Osteocyte (in vitro differentiated cells): ENCODE measurements around the gene OPN3. TPM values are rescaled to one million over a fixed set of nuclear protein-coding genes. Genes with fewer than 3 reads are reported as not detected.
A peak's percentile ranks its signal among the peaks of the same experiment; 100 is the strongest.

Experiments
- DNase-seq: peaks from one replicate; pipeline ENCODE4 v3.0.0; 2021; ENCODE audit warnings: mixed read lengths; ENCODE audit not compliant: unreplicated experiment; ENCODE audit errors: extremely low spot score
- H3K27ac Mint-ChIP-seq: one replicate; pipeline ENCODE4 v1.8.0; 2021; ENCODE audit warnings: mild to moderate bottlenecking, mixed read lengths; ENCODE audit not compliant: unreplicated experiment
- H3K27me3 Mint-ChIP-seq: one replicate; pipeline ENCODE4 v1.8.0; 2021; ENCODE audit warnings: mixed read lengths; ENCODE audit not compliant: unreplicated experiment
- H3K36me3 Mint-ChIP-seq: one replicate; pipeline ENCODE4 v1.8.0; 2021; ENCODE audit warnings: mixed read lengths; ENCODE audit not compliant: unreplicated experiment
- H3K4me1 Mint-ChIP-seq: one replicate; pipeline ENCODE4 v1.8.0; 2021; ENCODE audit warnings: mixed read lengths; ENCODE audit not compliant: unreplicated experiment
- H3K4me3 Mint-ChIP-seq: one replicate; pipeline ENCODE4 v1.8.0; 2021; ENCODE audit warnings: mild to moderate bottlenecking, moderate library complexity, mixed read lengths; ENCODE audit not compliant: unreplicated experiment
- H3K9me3 Mint-ChIP-seq: one replicate; pipeline ENCODE4 v1.8.0; 2021; ENCODE audit warnings: mixed read lengths; ENCODE audit not compliant: unreplicated experiment
- CTCF ChIP-seq: fragments of 200-600 bp; sonication (generic); IDR thresholded peaks from 2 replicates; pipeline ENCODE4 v1.5.0; 2021; ENCODE audit warnings: antibody characterized with exemption, mild to moderate bottlenecking, moderate library complexity
- total RNA-seq: library from RNA; stranded (reverse); gene quantifications from 2 replicates; pipeline ENCODE4 v1.2.1, GENCODE V29; 2021

OPN3 gene
- total RNA-seq, 1 donor from 2014 or later: 15.8 TPM

- Mint-ChIP-seq H3K36me3 (no peaks in the 10 kb centered on the region), H3K9me3 (no peaks in the 10 kb centered on the region), H3K4me1 (peaks cover 38% of the 10 kb centered on the region), H3K4me3 (no peak overlapping the region), H3K27me3 (no peaks in the 10 kb centered on the region), H3K27ac (peak overlapping the region; percentile 83)
- no peak for DNase-seq
- TF ChIP-seq CTCF: no peak
Measured at GRCh38 chr1:241641773-241642592, 1.8 kb upstream of the OPN3 start.

- peaks cover 44% of the 10 kb centered on the region for H3K4me1 Mint-ChIP-seq
- no peak for TF ChIP-seq CTCF
- peak overlapping the region; percentile 83 for H3K27ac Mint-ChIP-seq
Measured at GRCh38 chr1:241640867-241641622, 876 bp upstream of the OPN3 start.

GRCh38 chr1:241639623-241640148 lies 483 bp downstream of the OPN3 start:
- TF ChIP-seq CTCF: no peak
- H3K4me1 Mint-ChIP-seq: peaks cover 44% of the 10 kb centered on the region
- DNase-seq: no peak
- peaks cover 10% of the 10 kb centered on the region for H3K36me3 Mint-ChIP-seq
- H3K27ac Mint-ChIP-seq: peak overlapping the region; percentile 68
- H3K27me3 Mint-ChIP-seq: no peaks in the 10 kb centered on the region
- peak overlapping the region; percentile 85 for H3K4me3 Mint-ChIP-seq
- no peaks in the 10 kb centered on the region for H3K9me3 Mint-ChIP-seq

More at GRCh38 chr1:241640867-241641622, 876 bp upstream of the OPN3 start:
- DNase-seq: no peak
- Mint-ChIP-seq H3K4me3 (peak overlapping the region; percentile 69), H3K9me3 (no peaks in the 10 kb centered on the region), H3K36me3 (no peaks in the 10 kb centered on the region), H3K27me3 (no peaks in the 10 kb centered on the region)

- H3K27ac Mint-ChIP-seq: peak overlapping the region; percentile 68
- peak overlapping the region; percentile 85 for H3K4me3 Mint-ChIP-seq
- no peaks in the 10 kb centered on the region for H3K27me3 Mint-ChIP-seq
- peaks cover 44% of the 10 kb centered on the region for H3K4me1 Mint-ChIP-seq
- TF ChIP-seq CTCF: no peak
- no peaks in the 10 kb centered on the region for H3K9me3 Mint-ChIP-seq
- peaks cover 14% of the 10 kb centered on the region for H3K36me3 Mint-ChIP-seq
- DNase-seq: no peak
Measured at GRCh38 chr1:241638909-241639622, 1.1 kb downstream of the OPN3 start.
